HG02943 (cell line): Measurements from ENCODE around the gene EIF4B.

Experiments
- ATAC-seq: cut with Tn5 transposase; IDR thresholded peaks from one replicate; pipeline ENCODE4 v1.9.1; 2021; ENCODE audit warnings: mild to moderate bottlenecking, low read depth, moderate library complexity; ENCODE audit not compliant: unreplicated experiment

Gene EIF4B

DNA sequence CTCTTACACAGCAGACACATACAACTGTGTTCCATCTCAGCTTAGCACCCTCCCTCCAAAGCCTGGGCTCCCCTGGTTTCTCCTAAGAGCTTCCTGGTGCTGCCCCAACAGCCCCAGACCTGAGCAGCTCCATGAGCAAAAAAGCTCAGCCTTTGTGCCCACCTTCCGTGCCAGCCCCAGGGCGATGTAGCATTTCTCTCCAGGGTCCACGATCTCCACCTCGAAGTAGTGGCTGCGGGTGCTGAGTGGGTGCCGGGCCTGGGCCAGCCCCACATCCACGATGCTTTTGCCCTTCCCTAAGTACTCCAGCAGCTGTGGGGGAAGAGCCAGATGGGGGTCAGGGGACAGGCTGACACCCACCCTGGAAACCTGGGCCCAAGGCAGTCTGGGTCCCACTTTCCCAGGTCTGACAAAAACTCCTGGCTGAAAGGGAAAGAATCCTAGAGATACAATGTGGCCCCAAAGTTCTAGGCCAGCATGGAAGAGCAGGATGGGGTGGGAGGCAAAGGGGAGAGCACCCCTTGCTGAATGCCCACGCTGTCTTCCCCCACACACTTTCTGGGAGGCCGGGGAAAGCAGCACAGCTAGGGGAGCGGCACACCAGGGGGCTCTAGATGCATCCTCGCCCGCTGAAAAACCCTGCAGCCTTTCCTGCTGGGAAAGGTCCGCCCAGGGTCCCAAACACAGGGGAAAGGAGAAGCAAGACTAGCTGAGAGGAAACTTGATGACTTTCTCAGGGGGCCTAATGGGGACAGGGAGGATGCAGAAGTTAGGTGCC is 61.9 kb downstream of the EIF4B start:
- ATAC-seq, result no peak

DNA sequence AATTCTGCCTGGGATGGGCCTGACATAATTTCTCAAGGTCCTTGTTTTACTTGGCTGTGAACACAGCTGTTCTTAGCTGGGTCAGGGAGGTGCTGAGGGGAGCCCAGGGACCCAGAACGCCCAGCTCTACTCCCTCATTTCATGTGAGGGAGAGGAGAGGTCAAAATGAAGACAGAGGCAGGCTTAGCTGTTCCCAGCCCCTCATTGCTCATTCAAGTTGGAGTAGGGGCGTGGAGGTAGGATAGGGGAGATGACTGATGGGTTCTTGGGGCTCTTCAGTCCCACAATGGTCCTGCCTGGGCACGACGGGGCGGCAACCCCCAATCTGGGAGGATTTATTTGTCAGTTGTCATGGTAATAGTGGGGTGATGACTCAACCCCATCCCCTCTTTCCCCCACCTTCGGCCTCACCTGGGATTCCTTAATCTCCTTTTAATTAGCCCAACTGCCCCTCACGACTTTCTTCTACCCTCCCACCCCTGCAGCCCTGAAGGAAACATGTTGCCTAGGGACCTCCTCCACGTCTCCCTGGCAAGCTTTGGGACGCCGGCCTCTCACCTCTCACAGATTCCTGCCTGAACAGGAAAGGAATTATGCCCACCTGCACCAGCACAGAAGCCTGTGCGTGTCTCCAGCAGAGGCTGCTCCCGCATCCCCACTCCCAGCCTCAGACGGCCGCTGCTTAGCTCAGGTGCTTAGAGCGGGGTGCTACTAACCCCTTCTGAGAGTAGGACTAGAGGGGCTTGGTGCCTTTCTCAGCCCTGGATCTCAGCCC is 62.7 kb downstream of the EIF4B start:
- no peak for ATAC-seq

- ATAC-seq, result no peak
Observed at GRCh38 chr12:53069621-53070410, 63.6 kb downstream of the EIF4B start.

- no peak for ATAC-seq
Observed at GRCh38 chr12:53070877-53071492, 64.7 kb downstream of the EIF4B start.

GRCh38 chr12:53071591-53072551 is 65.6 kb downstream of the EIF4B start:
- no peak for ATAC-seq

GRCh38 chr12:53073881-53074280 is 67.6 kb downstream of the EIF4B start:
- ATAC-seq, result no peak

DNA sequence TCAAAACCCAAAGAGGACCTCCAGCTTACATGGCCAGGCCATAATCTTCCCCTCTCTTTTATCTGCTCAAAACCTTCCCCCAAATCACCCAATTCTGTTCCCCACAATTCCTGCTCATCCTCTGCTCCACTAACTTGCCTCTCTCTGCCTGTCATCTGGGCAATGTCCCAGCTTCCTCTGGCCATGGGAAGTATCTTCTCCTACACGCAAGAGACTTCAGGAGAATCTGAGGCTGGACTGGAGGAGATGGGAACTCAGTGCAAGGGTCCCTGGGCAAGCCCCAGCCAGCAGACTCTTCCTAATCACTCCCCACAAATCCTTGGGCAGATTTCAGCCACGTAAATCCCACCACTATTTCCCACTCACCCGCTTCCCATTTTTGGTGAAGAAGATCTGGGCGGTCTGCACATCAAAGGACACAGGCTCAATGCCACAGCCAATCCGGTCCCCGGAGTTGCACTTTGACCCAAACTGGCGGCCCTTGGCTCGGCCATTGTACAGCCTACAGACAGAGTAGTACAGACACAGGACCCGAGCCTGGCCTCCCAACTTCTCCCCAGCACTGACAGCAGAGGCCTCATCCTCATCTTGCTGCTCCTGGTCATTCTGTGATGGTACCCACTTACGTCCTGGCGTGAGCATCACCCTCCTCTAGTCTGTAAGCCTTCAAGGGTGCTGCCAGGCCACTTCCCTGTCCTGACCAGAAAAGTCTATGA is 68.2 kb downstream of the EIF4B start:
- ATAC-seq, result no peak

DNA sequence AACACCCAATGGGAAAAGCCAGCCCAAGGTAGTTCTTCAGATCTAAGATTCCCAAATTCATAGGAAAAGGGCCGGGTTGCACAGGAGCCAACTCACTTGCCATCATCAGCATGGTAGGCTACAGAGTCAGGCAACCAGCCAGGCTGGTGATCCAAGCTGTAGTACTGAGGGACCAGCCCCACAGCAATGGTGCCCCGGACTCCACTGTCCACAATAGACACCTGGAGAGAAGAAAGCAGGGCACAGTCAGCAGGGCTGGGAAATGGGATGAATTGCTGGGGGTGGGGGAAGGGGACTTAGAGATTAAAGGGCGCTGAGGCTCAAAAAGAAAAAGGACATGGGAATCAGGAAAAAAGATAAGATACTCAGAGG is 68.7 kb downstream of the EIF4B start:
- no peak for ATAC-seq

DNA sequence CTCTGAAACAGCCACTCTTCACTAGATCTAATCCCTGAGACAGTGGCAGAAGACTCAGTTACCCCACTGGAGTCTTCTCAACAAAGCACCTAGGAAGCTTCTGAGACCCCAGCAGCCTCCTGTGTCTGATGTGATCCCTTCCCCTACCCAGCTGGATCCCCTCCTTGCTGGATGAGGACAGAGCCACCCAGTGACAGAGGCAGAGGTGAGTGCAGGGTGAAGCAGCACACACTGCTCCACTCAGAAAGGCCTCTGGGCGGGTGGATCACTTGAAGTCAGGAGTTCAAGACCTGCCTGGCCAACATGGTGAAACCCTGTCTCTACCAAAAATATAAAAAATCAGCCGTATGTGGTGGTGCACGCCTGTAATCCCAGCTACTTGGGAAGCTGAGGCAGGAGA is 70.2 kb downstream of the EIF4B start:
- ATAC-seq, result no peak

- ATAC-seq, result no peak
Observed at GRCh38 chr12:53077030-53077429, 70.8 kb downstream of the EIF4B start.

GRCh38 chr12:53078425-53079225 is 72.4 kb downstream of the EIF4B start:
- ATAC-seq, result peak; percentile 16

- peak; percentile 96 for ATAC-seq
Observed at GRCh38 chr12:53079226-53080117, 73.2 kb downstream of the EIF4B start, which contains the start of gene SPRYD3. SPRYD3 (minus strand) TSS chr12:53079390; CDS start chr12:53079333, 57 bp downstream.

- ATAC-seq, result no peak
Observed at GRCh38 chr12:53082637-53083175, 76.5 kb downstream of the EIF4B start.

GRCh38 chr12:53086361-53086760 is 80.1 kb downstream of the EIF4B start:
- ATAC-seq, result no peak

- no peak for ATAC-seq
Observed at GRCh38 chr12:53090105-53090504, 83.8 kb downstream of the EIF4B start.

- ATAC-seq, result no peak
Observed at GRCh38 chr12:53090554-53090953, 84.3 kb downstream of the EIF4B start.

DNA sequence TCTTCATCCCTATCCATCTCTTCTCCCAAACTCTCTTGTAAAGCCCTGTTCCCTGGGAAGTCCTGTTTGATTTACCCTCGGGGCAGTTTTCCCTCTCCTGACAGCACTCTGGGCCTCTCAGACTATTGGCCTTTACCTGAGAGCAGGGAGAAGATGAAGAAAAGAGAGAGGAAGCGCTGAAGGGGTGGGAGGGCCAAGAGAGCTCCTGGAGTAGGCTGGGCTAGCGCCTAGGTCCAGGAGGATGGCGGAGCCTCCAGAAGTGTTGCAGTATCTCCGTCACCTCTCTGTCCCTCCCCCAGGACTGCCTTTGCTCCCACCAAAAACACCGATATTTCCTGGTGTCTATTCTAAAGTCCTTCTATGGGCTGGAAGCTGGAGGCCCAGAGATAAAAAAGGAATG is 85.5 kb downstream of the EIF4B start:
- ATAC-seq, result no peak
